OCI-LY3 (cell line): Measurements from ENCODE around the gene ME3.

Experiments used
- H2AFZ ChIP-seq: fragments of 200-600, 300-600 bp; shearing (Covaris generic); 2 replicates; pipeline ENCODE4 v1.6.0; 2014; ENCODE audit warnings: antibody characterized with exemption, low read depth, low read length
- H3K27ac ChIP-seq: fragments of 200-600, 300-600 bp; sonication (generic); 2 replicates; pipeline ENCODE4 v1.5.1; 2014; ENCODE audit warnings: mild to moderate bottlenecking, low read length, moderate library complexity, mixed read lengths
- H3K27me3 ChIP-seq: fragments of 200-600, 300-600 bp; sonication (generic); 2 replicates; pipeline ENCODE4 v1.6.1; 2014; ENCODE audit warnings: low read depth, low read length, mixed read lengths
- H3K36me3 ChIP-seq: fragments of 200-600, 300-600 bp; sonication (generic); replicated peaks from 2 replicates; pipeline ENCODE3; 2014; ENCODE audit warnings: low read depth, low read length, mixed read lengths
- H3K4me1 ChIP-seq: fragments of 300-600, 200-600 bp; sonication (generic); 2 replicates; pipeline ENCODE4 v1.6.1; 2014; ENCODE audit warnings: low read length, mixed read lengths
- H3K4me2 ChIP-seq: fragments of 200-600, 300-600 bp; sonication (generic); 2 replicates; pipeline ENCODE4 v1.6.1; 2014; ENCODE audit warnings: low read length, mixed read lengths
- H3K4me3 ChIP-seq: fragments of 300-600, 200-600 bp; sonication (generic); 2 replicates; pipeline ENCODE4 v1.5.1; 2014; ENCODE audit warnings: antibody characterized with exemption, mild to moderate bottlenecking, low read length, moderate library complexity
- H3K79me2 ChIP-seq: fragments of 300-600, 200-600 bp; shearing (Covaris generic); 2 replicates; pipeline ENCODE4 v1.6.1; 2014; ENCODE audit warnings: mild to moderate bottlenecking, low read length, mixed read lengths
- H3K9ac ChIP-seq: fragments of 300-600, 200-600 bp; shearing (Covaris generic); 2 replicates; pipeline ENCODE4 v1.6.0; 2014; ENCODE audit warnings: mild to moderate bottlenecking, low read length, moderate library complexity
- H3K9me3 ChIP-seq: fragments of 200-600, 300-600 bp; shearing (Covaris generic); 2 replicates; pipeline ENCODE4 v1.6.1; 2014; ENCODE audit warnings: low read length, mixed read lengths; ENCODE audit not compliant: insufficient read depth
- H4K20me1 ChIP-seq: fragments of 200-600, 300-600 bp; sonication (generic); 2 replicates; pipeline ENCODE4 v1.6.1; 2016; ENCODE audit warnings: low read length, mixed read lengths; ENCODE audit not compliant: insufficient read depth
- EZH2phosphoT487 ChIP-seq: fragments of 200-600 bp; shearing (Covaris generic); IDR thresholded peaks from 2 replicates; pipeline ENCODE4 v1.6.1; 2018; ENCODE audit warnings: antibody characterized with exemption, mixed run types, low read depth
- TF ChIP-seq, protein P1 (sequence below): fragments of 200-600, 300-600 bp; sonication (generic); IDR thresholded peaks from 2 replicates; pipeline ENCODE4 v1.5.1; 2014; ENCODE audit warnings: antibody characterized with exemption, low read length, low read depth

ME3 gene

DNA sequence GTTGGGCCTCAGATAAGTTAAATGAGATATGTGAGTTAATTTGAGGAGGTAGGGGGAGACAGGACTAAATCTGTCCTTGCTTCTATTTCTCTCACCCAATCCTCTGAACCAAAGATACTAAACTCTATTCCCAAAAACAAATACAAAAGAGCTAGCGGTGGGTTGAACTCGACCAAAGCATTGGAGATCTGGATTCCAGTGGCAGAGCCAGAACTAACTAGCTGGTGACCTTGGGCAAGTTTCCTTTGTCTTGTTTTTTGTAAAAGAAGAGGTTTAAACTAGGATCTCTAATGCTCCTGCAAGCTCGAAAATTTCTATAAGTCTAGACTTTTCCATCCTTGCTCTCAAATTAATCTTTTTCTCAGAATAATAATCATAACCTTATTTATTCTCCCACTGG lies 1.5 kb downstream of the ME3 start:
- Histone ChIP-seq H3K36me3 (no peaks in the 10 kb centered on the region), H3K9me3 (no peaks in the 10 kb centered on the region), H3K4me1 (no peaks in the 10 kb centered on the region), H4K20me1 (no peaks in the 10 kb centered on the region), H3K4me3 (no peak overlapping the region), H3K27me3 (peaks cover 24% of the 10 kb centered on the region), H2AFZ (no peak overlapping the region), H3K4me2 (no peak overlapping the region), H3K27ac (no peak overlapping the region), H3K79me2 (no peaks in the 10 kb centered on the region), H3K9ac (no peak overlapping the region)
- TF ChIP-seq EZH2phosphoT487 = no peak
- TF ChIP-seq, protein P1, sequence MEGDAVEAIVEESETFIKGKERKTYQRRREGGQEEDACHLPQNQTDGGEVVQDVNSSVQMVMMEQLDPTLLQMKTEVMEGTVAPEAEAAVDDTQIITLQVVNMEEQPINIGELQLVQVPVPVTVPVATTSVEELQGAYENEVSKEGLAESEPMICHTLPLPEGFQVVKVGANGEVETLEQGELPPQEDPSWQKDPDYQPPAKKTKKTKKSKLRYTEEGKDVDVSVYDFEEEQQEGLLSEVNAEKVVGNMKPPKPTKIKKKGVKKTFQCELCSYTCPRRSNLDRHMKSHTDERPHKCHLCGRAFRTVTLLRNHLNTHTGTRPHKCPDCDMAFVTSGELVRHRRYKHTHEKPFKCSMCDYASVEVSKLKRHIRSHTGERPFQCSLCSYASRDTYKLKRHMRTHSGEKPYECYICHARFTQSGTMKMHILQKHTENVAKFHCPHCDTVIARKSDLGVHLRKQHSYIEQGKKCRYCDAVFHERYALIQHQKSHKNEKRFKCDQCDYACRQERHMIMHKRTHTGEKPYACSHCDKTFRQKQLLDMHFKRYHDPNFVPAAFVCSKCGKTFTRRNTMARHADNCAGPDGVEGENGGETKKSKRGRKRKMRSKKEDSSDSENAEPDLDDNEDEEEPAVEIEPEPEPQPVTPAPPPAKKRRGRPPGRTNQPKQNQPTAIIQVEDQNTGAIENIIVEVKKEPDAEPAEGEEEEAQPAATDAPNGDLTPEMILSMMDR = no peak

DNA sequence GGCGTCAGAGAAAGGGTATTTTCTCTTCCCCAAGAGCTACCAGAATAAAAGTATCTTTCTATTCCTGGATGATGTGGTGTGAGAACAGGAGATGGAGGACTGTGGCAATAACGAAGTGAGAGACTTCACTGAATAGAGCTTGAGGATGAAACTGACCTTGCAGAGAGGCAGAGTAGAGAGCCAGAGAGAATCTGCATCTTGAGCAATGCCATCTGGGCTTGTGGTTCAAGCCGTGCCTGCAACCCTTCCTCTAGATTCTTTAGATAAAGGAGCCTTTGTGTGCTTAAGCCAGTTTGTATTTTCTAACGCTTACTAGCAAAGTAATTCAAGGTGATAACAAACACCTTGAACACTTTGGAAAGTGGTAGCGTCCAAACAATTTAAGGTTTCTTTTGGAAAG lies 2.2 kb downstream of the ME3 start:
- no peak overlapping the region for H3K4me2 ChIP-seq
- no peak overlapping the region for H2AFZ ChIP-seq
- no peak overlapping the region for H3K4me3 ChIP-seq
- TF ChIP-seq, protein P1 = no peak
- TF ChIP-seq EZH2phosphoT487 = no peak
- no peaks in the 10 kb centered on the region for H3K36me3 ChIP-seq
- H3K27me3 ChIP-seq = peaks cover 24% of the 10 kb centered on the region
- H3K9ac ChIP-seq = no peak overlapping the region
- H3K79me2 ChIP-seq = no peaks in the 10 kb centered on the region
- no peak overlapping the region for H3K27ac ChIP-seq
- H3K4me1 ChIP-seq = no peaks in the 10 kb centered on the region
- no peaks in the 10 kb centered on the region for H4K20me1 ChIP-seq
- H3K9me3 ChIP-seq = no peaks in the 10 kb centered on the region

DNA sequence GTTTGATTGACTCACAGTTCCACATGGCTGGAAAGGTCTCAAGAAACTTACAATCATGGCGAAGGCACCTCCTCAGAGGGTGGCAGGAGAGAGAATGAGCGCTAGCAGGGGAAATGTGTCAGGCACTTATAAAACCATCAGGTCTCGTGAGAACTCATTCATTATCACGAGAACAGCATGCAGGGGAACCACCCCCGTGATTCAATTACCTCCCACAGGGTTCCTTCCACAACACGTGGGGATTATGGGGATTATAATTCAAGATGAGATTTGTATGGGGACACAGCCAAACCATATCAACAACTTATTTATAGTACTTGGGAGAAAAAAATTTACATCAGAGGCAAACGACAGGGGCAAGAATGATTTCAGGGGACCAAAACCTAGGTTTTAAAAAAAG lies 3.0 kb downstream of the ME3 start:
- Histone ChIP-seq H3K79me2 (no peaks in the 10 kb centered on the region), H3K9ac (no peak overlapping the region), H3K27me3 (peaks cover 24% of the 10 kb centered on the region), H3K4me1 (no peaks in the 10 kb centered on the region), H3K4me2 (no peak overlapping the region), H3K9me3 (no peaks in the 10 kb centered on the region), H3K4me3 (no peak overlapping the region), H2AFZ (no peak overlapping the region), H3K27ac (no peak overlapping the region), H3K36me3 (no peaks in the 10 kb centered on the region), H4K20me1 (no peaks in the 10 kb centered on the region)
- TF ChIP-seq, protein P1 = no peak
- no peak for TF ChIP-seq EZH2phosphoT487

DNA sequence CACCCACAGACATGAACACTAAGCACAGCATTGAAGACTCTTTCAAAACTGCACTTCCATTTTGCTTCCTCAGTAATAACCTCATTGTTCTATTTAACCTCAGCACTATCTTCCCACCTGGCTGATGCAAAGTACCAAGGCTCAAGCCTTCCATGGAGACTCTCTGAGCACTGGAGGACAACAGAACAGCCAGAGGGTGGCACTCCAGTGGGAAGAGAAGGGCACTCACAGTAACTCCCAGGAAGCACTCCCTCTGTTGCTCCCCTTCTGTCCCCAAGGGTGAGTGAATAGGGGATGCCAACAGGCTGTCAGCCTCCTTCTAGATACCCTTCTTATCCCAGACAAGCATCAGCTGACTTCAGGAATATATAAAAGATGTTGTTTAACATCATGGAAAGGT lies 3.5 kb downstream of the ME3 start:
- no peak for TF ChIP-seq EZH2phosphoT487
- TF ChIP-seq, protein P1 = no peak
- no peak overlapping the region for H3K27ac ChIP-seq
- no peak overlapping the region for H3K4me2 ChIP-seq
- no peaks in the 10 kb centered on the region for H4K20me1 ChIP-seq
- H3K27me3 ChIP-seq = peaks cover 26% of the 10 kb centered on the region
- H3K4me3 ChIP-seq = no peak overlapping the region
- no peaks in the 10 kb centered on the region for H3K4me1 ChIP-seq
- H3K79me2 ChIP-seq = no peaks in the 10 kb centered on the region
- H2AFZ ChIP-seq = no peak overlapping the region
- no peak overlapping the region for H3K9ac ChIP-seq
- no peaks in the 10 kb centered on the region for H3K36me3 ChIP-seq
- no peaks in the 10 kb centered on the region for H3K9me3 ChIP-seq
